GM21717 (cell line): ENCODE results near the gene CNST.
A peak's percentile ranks its signal among the peaks of the same experiment; 100 is the strongest.
"Not testable (repeated sequence)": the region's sequence is repeated elsewhere in the genome, so short reads cannot be mapped to it uniquely, and the experiment has no call there.

Experiments
- ATAC-seq: cut with Tn5 transposase; IDR thresholded peaks from one replicate; pipeline ENCODE4 v1.9.1; 2021; ENCODE audit warnings: mild to moderate bottlenecking, moderate library complexity; ENCODE audit not compliant: unreplicated experiment

Gene CNST

DNA sequence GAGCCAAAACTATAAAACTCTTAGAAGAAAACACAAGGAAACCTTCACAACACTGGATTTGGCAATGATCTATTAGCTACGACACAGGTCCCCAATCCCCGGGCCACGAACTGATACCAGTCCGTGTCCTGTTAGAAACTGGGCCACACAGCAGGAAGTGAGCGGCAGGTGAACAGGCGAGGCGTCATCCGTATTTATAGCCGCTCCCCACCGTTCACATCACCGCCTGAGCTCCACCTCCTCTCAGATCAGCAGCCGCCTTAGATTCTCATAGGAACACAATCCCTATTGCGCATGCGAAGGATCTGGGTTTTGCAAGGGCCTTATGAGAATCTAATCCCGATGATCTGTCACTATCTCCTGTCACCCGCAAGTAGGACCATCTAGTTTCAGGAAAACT lies 12.1 kb upstream of the CNST start:
- ATAC-seq = no peak

DNA sequence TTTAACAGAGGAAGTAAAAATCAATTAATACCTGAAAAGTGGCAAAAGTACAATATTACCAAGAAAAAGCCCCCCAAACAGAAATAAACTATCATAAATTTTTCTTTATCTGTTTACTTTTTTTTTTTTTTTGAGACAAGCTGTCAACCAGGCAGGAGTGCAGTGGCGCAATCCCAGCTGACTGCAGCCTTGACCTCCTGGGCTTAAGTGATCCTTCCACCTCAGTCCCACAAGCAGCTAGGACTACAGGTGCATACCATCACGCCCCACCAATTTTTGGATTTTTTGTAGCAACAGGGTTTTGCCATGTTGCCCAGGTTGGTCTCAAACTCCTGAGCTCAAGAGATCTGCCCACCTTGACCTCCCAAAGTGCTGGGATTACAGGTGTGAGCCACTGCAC lies 8.2 kb upstream of the CNST start:
- no peak for ATAC-seq

DNA sequence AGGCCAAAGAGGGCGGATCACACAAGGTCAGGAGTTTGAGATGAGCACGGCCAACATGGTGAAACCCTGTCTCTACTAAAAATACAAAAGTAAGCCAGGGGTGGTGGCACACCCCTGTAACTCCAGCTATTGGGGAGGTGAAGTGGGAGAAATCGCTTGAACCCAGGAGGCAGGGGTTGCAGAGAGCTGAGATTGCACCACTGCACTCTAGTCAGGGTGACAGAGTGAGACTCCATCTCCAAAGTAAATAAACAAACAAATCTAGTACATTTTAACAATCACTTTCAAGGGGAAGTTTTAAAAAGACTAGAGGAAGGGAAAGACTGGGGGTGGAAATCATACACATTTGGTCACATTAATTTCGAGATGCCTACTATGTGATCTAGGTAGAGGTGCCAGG lies 6.9 kb upstream of the CNST start:
- no peak for ATAC-seq

DNA sequence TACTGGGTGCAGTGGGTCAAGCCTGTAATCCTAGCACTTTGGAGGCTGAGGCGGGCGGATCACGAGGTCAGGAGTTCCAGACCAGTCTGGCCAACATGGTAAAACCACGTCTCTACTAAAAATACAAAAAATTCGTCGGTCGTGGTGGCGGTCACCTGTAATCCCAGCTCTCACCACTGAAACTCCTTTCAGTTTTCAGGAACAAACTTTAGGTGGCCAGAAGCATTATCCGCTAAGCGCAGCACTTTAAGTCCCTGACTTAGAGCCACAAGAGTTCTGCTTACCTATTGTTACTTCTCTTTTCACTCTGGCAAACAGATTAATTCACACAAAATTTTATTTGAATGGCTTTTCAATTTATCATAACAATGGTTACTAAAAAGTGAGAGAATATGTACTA lies 5.4 kb upstream of the CNST start:
- not testable (repeated sequence) for ATAC-seq

DNA sequence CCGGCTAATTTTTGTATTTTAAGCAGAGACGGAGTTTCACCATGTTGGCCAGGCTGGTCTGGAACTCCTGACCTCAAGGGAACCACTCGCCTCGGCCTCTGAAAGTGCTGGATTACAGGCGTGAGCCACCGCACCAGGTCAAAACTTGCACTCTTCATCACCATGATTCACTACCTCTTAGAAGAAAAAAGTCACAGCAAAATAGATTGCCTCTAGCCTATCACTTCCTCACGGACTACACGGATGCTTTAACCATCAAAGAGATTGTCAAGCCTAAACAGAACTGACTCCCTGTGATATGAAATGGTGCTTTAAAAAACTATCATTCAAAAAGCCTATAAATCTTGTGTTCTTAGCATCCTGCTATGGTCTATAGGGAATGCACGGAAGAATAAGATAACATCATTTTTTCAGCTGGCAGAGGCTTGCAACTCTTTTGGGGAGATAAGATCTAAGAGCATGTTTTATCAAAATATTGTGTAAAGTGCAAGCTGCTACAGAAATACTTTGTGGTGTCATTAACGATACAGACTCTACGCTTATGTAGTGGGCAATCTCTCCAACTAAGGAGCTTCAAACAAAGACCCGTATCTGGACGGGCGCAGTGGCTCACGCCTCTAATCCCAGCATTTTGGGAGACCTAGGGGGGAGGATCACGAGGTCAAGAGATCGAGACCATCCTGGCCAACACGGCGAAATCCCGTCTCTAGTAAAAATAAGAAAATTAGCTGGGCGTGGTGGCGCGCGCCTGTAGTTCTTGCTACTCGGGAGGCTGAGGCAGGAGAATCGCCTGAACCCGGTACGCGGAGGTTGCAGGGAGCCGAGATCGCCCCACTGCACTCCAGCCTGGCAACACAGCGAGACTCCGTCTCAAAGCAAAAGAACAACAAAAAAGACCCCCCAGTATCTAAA lies 1.2 kb upstream of the CNST start:
- no peak for ATAC-seq

DNA sequence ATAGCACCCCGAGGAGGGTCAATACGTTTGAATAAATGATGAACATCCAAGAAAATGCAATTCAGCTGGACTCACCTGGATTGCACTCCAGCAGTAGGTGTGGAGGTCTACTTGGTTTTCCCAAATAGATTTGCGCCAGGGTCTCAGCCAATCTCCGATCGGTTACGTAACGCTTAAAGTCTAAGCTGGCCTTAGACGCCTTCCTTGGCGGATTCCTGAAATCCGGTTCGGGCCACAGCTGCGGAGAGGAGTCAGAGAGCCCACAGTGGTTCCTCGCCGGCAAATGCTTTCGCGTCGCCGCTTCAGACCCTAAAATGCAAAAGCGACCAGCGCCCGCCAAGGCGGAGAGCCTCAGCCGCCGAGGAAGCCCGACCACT lies 517 bp upstream of the CNST start:
- ATAC-seq = no peak

DNA sequence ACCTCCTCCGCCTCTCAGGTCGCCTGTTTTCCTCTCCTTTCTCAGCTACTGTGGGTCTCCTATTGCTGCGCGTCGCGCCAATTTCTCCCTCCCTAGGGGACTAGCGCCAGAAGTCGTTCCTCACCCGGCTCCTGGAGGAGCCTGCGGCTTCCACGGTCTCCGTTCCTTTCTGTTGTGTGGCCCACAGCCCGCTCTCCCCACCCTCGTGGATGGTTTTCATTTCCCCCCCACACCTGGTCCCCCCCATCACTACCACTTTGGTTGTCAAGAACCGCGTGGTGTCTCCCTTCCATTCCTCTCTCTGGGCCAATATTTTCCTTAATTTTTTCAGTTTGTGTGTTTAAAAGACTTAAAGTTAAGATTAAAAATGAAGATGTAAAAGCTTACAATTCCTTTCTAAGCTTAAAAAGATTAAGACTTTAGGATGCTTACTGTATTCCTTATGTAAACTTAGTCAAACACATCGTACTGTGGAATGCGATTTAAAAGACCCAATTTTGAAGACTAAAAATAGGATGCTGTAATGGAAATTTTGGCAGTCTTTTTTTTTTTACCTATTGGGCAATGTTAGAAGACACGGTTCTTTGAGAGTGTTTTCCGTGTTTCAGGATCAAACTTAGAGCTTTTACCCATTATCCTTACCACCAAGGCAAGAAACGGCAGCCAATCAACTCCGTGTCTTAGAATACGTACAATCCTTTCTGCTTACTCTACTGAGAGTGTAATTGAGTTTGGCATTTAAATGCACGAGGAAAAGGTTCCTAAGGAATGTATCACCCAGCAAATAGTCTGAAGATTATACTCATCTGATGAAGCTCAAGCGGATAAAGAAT lies 773 bp downstream of the CNST start:
- peak; percentile 30 for ATAC-seq

DNA sequence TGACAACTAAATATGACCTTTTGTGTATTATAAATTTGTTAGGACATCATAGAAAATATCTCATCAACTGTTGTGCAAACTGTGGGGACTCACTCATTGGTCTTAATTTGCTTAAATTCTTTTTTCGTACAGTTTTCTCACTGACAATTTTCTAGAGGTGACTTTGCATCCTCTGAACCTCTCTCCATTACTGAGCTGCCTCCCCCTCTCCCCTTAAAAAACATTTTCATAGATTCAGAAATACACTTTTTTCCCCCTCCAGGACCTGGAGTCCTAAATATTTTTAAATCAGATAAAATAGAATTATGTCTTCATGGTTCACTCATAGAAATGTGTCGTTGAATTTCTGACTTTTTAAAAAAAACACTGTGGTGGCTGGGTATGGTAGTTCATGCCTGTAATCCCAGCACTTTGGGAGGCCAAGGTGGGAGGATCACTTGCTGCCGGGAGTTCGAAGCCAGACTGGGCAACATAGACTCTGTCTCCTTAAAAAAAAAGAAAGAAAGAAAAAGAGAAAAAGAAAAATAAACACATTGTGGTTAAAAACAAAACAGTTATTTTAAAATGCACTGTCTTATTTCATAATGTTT lies 1.5 kb downstream of the CNST start:
- ATAC-seq = no peak

DNA sequence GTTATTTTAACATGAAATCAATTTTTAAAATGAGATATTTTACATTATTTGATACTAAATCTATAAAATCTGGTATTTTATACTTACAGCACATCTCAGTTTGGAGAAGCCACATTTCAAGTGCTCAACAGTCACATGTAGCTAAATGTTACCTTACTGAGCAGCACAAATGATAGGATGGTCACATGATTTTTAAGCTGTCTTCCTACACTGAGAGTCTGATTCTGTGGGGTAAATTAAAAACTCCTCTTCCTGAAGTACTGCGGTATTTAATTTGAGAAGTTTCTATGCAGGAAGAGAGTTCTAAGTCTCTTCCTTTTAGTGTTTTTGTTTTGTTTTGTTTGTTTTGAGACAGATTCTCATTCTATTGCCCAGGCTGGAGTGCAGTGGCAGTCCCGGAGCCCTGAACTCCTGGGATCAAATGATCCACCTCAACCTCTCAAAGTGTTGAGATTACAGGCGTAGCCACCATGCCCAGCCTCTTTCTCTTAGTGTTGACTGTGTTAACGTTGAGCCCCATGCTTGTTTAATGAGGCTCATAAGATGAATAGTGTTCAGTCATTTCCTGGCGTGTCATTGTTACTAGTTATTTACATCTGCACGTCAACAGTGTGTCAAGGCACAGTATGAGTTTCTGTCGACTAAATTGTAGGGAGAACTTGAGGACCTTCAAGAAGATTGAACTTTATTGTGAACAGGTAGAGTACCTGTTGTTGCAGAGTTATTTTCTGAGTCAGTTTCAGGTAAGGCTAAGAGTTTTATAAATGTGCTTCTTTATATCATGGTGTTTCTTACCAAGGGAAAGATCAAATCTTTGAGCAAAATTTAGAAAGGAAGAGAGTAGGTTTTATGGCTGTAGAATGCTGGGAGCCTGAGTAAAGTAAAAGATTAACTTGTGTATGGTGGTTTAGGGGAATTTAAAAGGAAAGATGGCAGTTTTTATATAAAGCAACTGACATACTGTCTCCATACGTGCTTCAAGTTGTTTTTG lies 3.3 kb downstream of the CNST start:
- no peak for ATAC-seq

DNA sequence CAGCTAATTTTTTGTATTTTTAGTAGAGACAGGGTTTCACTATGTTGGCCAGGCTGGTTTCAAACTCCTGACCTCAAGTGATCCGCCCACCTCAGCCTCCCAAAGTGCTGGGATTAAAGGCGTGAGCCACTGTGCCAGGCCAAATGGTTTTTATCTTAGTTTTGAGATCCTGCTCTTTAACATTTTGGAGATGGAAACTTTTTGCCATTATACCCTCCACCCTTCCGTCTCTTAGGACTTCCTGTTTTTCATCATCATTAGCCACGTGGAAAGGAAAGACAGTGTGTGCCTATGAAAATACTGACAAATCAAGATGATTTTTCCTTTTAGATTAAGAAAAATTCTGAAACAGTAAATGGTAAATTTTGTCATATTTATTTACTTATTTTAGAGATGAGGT lies 5.1 kb downstream of the CNST start:
- ATAC-seq = not testable (repeated sequence)

DNA sequence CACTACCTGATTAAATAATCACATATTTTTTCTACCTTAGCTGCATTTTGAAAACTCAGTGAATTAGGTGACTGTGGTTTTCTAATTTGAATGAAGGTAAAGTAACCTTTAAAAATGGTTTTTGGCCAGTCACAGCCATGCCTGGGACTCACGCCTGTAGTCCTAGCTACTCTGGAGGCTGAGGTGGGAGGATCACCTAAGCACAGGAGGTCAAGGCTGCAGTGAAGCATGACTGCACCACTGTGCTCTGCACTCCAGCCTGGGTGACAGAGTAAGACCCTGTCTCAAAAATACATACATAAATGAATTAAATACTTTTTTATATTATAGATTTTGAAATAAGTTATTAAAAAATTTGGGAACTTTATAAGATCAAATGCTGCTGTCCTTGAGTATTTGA lies 5.7 kb downstream of the CNST start:
- no peak for ATAC-seq

DNA sequence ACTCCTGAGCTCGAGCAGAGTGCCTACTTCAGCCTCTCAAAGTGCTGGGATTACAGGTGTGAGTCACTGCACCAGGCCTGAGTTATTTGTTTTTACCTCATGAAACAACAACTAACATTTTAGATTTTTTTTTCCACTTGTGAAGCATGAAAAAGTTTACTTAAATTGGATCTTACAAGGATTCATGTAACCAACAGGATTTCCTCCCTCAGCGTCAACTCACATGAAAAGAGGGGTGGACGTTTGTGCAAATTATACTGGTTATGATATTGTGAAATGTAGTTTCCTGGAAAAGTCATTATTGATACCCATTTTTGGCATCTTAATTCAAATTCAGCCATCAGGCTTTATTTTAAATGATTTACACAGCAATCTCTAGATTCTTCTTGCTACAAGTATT lies 6.5 kb downstream of the CNST start:
- ATAC-seq = no peak

DNA sequence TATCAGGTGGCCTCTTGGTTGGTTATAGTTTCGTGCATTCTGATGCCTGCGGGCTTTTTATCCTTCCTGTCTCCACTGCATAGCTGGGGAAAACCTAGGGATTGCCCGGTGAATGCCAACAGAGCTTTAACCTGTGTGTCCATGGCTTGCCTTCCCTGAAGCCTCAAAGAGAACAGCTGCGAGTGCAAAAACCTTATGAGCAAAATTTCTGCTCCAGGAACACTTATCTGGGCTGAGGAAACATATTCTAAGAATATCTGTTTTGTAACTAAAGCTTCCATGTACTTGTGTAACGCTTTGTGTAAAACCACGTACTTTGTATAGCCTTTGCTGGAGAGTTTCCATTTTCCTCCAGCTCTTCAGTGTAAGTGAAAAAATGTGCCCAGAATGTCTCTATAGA lies 7.2 kb downstream of the CNST start:
- no peak for ATAC-seq

DNA sequence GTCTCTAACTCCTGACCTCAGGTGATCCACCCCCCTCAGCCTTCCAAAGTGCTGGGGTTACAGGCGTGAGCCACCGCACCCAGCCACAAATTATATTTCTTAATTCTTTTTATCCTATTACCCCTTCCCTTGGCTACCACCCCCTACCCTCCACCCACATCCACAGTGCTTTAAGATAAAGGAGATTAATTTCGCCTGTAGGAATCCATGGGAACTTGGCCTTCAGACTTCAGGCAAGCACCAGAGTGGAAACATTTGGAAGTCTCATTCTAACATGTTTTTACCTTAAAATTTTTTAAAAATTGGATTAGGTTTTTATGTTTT lies 10.4 kb downstream of the CNST start:
- no peak for ATAC-seq

DNA sequence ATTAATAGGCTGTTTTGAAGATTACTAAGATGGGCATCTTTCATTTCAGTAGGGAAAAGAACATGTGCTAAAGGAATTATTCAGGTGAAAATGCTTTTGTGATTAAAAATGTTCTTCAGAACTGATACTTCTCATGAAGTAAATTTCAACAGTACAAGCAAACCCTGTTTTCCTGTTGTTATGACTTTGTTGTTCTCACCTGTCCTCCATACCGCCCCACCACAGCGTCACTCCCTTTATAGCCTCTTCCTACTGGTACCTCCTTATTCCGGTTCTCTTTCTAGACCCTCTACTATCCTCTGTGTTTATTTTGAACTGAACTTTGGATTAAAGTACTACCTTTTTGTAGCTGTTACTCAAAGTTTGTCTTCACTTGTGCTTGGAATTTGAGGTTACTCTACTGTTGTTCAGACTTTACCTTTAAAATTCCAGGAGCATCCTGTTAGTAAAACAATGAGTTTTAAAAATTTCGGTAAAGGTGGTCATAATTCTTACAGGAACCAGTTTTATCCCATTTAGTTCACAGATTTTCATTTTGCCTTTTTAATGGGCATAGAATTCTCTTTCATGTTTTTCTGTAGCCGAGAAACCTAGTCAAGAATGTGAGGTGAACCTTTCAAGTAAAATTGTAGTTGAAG lies 10.9 kb downstream of the CNST start:
- no peak for ATAC-seq

DNA sequence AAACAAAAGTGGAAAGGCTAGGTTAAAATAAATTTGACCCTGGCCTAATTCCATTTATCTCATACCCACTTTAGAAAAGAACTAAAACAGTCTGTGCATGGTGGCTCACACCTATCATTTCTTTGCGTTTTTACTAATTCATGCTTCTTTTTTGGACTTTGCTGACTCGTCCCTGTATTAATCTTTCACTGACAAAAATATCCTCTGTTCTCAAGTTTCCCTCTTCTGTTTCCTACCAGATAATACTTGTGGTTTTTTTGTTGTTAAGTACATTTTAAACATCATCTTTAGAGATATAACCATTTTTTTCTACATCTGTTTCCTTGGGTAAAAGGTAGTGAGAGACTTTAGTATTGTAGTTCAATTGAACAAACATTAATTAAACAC lies 11.5 kb downstream of the CNST start:
- no peak for ATAC-seq

DNA sequence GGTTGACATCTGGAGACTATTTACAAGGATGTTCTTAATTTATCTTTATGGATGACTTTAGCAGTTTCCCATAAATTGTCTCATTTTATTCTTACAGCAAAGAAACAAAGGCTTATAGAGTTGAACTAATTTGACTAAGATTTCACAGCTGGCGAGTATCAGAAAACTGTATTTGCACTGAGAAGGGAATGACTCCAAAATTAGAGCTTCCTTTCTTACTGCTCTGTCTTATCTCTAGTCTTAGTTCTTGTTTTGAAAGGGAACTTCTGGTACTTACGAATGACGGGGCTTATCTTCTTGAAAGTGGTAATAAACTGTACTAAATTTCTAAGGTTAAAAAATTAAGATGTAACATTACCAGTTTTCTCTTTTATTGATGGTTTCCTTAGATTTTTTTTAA lies 13.6 kb downstream of the CNST start:
- ATAC-seq = peak; percentile 87

DNA sequence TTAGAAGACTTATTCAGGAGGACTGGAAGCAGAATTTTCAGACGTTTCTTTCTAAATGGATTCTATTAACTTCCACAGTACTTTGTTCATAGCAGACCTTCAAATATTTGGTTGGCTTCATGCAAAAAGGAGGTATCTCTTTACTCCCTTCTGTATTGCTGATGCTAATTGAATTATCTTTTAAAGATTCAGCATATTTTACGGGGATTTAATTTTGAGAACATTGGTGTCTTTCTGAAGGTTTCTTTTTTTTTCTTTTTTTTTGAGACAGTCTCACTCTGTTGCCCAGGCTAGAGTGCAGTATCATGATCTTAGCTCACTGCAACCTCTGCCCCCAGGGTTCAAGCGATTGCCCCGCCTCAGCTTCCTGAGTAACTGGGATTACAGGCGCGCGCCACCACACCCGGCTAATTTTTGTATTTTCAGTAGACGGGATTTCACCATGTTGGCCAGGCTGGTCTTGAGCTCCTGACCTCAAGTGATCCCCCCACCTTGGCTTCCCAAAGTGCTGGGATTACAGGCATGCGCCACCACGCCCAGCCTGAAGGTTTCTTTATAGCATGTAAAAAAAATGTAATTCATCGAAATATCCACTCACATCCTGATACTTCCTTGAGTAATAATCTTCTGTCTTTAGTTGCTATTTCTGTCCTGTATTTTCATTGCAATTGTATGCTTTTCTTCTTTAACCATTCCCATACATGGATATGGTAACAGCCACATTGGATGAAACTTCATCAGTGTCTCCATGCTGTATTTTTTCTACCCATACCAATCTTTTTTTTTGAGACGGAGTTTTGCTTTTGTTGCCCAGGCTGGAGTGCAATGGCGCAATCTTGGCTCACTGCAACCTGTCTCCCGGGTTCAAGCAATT lies 14.5 kb downstream of the CNST start:
- ATAC-seq = no peak

DNA sequence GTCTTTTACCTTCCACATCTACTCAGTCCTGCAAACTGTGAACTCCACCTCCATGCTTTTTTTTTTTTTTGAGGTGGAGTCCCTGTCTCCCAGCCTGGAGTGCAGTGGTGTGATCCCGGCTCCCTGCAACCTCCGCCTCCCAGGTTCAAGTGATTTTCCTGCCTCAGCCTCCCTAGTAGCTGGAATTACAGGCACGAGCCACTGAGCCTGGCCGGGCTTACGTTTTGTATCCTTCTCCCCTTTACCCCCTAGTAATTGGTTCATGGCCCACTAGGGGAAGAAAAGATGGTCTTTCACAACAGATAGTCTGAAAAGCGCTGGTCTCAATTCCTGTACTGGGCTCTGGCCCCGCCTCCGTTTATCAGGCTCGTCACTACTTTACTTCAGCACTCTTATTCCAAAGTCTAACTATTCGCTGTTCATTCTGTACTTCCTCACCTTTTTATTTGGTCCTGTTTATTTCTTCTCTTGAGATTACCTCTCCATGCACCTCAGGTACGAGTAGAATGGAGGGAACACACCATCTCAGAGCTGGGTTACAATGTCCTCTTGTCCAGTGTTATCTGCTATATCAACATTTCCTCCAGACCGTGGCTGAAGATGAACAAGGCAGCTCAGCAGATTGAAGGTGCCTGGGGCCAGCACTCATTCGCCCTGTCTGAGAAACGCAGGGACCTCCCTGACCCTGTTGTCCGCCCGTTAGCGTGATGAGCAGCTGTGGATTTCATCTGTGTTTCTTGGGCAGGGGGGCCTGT lies 16.2 kb downstream of the CNST start:
- no peak for ATAC-seq
